HG03439 (cell line): Measurements from ENCODE around the gene CTH.
A peak's percentile ranks its signal among the peaks of the same experiment; 100 is the strongest.
"Not testable (repeated sequence)": the region's sequence is repeated elsewhere in the genome, so short reads cannot be mapped to it uniquely, and the experiment has no call there.

Experiments
- ATAC-seq: cut with Tn5 transposase; IDR thresholded peaks from one replicate; pipeline ENCODE4 v1.9.1; 2021; ENCODE audit warnings: mild to moderate bottlenecking, moderate library complexity; ENCODE audit not compliant: unreplicated experiment

CTH gene

GRCh38 chr1:70410604-70411359 lies at the start of gene CTH:
Gene CTH (plus strand): TSS chr1:70411268. CDS start chr1:70411416, 148 bp downstream.
- peak; percentile 98 for ATAC-seq

GRCh38 chr1:70361727-70362398 lies 49.2 kb upstream of the CTH start:
- no peak for ATAC-seq

- no peak for ATAC-seq
Measured at GRCh38 chr1:70364439-70364838, 46.6 kb upstream of the CTH start.

DNA sequence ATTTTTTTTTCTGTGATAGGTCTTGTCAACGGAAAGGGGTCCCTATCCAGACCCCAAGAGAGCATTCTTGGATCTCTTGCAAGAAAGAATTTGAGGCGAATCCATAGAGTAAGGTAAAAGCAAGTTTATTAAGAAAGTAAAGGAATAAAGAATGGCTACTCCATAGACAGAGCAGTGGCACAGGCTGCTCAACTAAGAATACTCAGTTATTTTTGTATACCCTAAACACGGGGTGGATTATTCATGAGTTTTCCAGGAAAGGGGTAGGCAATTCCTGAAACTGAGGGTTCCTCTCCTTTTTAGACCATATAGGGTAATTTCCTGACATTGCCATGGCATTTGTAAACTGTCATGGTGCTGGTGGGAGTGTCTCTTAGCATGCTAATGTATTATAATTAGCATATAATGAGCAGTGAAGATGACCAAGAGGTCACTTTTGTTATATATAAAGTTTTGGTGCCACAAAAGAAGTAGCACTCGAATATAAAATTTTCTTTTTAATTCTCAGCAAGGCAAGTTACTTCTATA lies 44.6 kb upstream of the CTH start:
- not testable (repeated sequence) for ATAC-seq

DNA sequence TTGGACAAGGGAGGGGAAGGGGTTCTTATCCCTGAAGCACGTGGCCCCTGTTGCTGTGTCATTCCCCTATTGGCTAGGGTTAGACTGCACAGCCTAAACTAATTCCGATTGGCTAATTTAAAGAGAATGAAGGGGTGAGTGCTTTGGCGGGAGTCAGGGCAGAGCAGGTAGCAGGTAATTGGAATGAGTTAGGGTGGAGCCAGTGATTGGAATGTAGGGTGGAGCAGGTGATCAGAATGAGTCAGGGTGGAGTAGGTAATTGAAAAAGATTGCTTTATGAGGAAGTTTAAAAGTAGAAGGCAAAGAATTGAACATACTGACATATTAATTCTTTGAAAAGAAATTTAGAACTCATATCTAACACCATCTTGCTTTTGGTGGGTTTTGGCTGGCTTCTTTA lies 44.1 kb upstream of the CTH start:
- not testable (repeated sequence) for ATAC-seq

GRCh38 chr1:70367397-70367796 lies 43.7 kb upstream of the CTH start:
- ATAC-seq = not testable (repeated sequence)

DNA sequence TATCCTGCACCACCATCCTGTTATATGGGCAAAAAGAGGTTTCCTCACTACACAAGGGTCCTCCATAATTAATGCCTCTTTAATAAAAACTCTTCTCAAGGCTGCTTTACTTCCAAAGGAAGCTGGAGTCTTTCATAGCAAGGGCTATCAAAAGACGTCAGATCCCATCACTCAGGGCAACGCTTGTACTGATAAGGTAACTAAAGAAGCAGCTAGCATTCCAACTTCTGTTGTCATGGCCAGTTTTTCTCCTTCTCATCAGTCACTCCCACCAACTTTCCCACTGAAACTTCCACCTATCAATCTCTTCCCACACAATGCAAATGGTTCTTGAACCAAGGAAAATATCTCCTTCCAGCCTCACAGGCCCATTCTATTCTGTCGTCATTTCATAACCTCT lies 39.5 kb upstream of the CTH start:
- ATAC-seq = not testable (repeated sequence)

DNA sequence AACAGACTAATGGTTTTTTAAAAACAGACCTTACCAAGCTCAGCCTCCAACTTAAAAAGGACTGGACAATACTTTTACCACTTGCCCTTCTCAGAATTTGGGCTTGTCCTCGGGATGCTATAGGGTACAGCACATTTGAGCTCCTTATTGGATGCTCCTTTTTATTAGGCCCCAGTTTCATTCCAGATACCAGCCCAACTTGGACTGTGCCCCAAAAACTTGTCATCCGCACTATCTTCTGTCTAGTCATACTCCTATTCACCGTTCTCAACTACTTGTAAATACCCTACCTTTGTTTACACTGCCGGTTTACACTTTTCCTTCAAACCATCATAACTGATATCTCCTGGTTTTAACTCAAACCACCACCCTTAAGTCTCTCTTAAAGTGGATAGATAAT lies 38.6 kb upstream of the CTH start:
- ATAC-seq = no peak

DNA sequence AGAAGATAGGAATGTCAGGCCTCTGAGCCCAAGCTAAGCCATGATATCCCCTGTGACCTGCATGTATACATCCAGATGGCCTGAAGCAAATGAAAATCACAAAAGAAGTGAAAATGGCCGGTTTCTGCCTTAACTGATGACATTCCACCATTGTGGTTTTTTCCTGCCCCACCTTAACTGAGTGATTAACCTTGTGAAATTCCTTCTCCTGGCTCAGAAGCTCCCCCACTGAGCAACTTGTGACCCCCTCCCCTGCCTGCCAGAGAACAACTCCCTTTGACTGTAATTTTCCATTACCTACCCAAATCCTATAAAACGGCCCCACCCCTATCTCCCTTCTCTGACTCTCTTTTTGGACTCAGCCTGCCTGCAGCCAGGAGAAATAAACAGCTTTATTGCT lies 37.5 kb upstream of the CTH start:
- ATAC-seq = not testable (repeated sequence)

DNA sequence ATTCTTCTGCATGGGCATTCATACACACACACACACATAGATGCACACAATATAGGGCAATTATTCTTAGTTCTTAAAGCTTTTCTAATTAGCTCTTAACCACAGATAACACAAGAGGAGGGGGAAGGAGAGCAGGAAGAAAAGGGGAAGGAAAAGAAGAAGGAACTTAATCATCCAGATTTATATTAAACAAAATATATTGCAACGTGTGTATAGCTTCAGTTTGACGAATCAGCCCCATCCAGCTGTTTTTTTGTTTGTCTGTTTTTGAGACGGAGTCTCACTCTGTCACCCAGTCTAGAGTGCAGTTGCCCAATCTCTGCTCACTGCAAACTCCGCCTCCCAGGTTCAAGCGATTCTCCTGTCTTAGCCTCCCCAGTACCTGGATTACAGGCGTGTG lies 34.9 kb upstream of the CTH start:
- ATAC-seq = no peak

DNA sequence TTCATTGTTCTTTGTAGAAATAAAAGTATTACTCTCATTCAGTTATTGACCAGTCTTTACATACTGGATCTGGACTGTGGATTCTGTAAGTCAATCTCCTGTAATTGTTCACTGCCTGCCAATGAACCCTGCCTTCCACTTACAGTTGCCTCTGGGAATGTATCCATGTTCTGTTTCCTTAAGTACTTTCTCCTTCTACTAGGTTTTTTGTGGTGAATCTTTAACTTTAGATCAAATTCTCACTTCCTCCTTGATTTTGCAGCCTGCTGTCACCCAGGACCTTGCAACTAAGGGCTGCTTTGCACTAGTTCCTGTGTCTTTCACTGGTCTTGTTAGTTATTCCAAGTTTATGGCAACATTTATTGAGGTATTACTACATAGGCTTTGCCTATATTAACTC lies 28.4 kb upstream of the CTH start:
- ATAC-seq = no peak

DNA sequence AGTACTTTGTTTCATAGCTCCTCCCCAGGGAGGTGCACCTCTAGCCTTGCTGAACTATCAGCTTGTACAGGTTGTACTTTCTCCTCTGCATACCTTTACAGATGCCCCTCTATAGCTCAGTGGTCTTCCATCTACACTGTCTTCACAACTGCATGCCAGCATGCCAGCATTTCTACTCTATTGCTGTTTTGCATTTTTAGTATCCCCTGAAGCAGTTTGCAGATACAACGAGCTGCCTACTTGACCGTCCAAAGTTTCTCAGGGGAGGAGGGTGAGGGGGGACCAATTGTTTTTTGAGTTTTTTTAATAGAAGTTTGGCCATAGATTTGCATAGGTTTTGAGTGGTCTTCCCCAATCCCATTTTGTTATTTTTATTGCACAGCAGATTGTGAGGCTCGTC lies 27.6 kb upstream of the CTH start:
- ATAC-seq = no peak

DNA sequence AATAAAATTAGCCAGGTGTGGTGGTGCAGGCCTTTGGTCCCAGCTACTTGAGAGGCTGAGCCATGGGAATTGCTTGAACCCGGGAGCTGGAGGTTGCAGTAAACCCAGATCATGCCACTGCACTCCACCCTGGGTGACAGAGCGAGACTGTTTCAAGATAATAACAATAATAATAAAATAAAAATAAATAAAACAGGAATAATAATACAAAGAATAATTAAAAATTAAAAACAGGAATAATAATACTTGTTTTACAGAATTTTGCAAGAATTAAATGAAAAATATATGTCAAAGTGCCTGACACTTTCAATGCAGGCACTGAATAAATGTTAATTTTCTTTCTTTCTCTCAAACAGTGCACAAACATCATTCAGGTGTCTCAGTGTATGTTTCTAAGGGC lies 26.5 kb upstream of the CTH start:
- no peak for ATAC-seq

DNA sequence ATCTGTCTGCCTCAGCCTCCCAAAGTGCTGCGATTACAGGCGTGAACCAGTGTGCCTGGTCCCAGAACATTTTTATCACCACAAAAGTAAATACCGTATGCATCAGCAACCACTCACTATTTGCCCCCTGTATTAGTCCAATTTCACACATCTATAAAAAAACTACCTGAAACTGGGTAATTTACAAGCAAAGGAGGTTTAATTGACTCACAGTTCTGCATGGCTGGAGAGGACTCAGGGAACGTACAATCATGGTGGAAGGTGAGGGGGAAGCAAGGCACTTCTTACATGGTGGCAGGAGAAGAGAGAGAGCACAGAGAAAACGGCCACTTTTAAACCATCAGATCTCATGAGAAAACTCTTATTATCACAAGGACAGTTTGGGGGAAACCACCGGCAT lies 25.6 kb upstream of the CTH start:
- no peak for ATAC-seq

GRCh38 chr1:70386121-70386520 lies 24.9 kb upstream of the CTH start:
- no peak for ATAC-seq

- no peak for ATAC-seq
Measured at GRCh38 chr1:70387507-70387906, 23.6 kb upstream of the CTH start.

GRCh38 chr1:70392626-70393025 lies 18.4 kb upstream of the CTH start:
- no peak for ATAC-seq

DNA sequence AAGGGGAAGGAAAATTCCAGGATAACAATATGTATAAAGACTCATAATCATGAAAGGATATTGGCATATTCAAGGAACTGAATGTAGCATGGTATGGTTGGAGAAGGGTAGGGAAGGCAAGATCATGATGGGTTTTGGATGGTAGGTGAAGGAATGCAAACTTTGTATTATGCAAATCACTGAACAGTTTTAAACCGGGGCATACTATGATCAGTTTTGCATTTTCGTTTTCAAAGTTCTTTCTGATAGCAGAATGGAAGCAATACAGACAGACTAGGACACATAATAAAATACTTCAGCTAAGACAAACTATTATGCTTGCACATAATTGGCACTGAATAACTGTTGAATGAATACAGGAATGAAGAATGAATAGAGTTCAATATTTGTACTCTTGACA lies 14.5 kb upstream of the CTH start:
- no peak for ATAC-seq

DNA sequence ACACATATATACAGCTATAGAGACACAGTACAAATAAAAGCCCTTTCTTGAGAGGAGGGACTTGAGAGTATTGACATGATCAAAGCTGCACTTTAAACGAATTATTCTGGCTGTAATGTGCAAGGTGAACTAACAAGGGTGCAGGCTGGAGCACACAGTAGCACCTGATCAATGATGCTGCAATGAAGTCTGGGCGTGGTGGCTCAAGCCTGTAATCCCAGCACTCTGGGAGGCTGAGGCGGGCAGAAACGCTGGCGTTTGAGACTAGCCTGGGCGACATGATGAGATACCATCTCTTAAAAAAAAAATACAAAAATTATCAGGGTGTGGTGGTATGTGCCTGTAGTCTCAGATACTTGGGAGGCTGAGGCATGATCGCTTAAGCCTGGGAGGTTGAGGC lies 14.1 kb upstream of the CTH start:
- ATAC-seq = no peak

GRCh38 chr1:70400335-70400734 lies 10.7 kb upstream of the CTH start:
- ATAC-seq = no peak

DNA sequence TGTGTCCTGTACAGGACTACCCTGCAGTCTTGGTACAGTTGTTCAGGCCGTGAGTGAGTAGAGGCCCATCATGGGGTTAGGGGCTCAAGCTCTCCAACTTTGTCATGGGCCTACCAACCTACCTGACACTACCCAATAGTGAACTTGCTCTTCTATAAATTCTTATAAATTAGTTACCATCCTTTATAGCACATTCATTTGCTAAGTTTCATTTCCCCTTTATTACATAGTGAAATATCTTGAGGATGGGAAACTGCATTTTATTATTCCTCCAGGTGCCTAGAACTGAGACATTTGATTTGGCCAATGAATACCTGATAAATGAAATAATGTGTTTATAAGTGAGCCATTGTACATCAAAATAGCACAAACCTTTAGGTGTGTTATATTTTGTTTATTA lies 9.1 kb upstream of the CTH start:
- ATAC-seq = no peak

GRCh38 chr1:70403759-70404158 lies 7.3 kb upstream of the CTH start:
- no peak for ATAC-seq
